GM19035 (cell line): ENCODE data around the gene BUB1.
"Not testable (repeated sequence)": the region's sequence is repeated elsewhere in the genome, so short reads cannot be mapped to it uniquely, and the experiment has no call there.

ENCODE experiments used
- ATAC-seq: cut with Tn5 transposase; IDR thresholded peaks from one replicate; pipeline ENCODE4 v1.9.1; 2021; ENCODE audit not compliant: unreplicated experiment

The BUB1 gene

DNA sequence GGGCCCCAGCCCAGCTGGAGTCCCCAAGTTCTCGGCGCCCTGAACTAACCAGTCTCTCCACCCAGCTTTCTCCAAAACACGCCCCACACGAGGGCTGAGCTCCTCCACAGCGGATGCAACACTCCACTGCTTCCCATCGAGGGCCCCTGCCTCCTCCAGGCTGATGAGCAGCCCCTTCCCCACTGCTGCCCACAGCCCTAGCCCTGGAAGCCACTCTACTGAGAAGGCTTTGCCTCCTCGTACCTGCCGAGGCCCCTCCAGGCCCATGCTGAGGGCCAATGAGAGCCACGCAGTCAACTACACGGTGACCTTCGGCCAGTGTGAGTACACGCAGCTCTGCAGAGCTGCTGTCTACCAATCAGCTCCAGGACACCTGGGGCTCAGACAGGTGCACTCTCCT, 72.8 kb downstream of the BUB1 start:
- ATAC-seq = not testable (repeated sequence)

DNA sequence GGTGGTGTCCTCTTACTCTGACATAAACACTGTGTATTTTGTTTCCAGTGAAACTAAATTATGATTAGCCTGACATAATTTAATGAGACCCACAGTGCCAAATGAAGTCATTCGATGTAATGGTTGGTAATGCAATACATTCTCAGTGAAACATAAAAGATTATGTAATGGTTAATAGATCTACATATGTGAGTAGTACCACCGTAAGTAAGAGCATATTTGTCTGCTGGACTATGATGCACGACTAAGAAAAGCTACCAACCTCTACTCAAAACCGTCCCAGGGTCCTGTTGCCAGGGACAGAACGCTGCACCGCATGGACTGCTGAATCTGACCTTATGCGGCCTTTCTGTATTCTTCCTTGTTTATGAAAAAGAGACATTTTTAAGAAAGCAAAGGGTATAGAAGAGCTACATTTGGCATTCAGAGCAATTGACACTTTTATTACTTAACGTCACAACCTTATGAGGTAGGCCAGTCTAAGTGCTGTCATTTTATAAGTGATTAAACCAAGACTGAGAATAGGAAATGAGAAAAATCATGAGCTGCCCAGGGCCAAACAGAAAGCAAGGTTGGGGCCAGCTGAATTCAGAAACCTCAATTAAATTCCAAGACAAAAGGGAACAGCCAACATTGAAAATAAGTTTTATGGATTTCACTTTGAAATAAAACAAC, 73.8 kb downstream of the BUB1 start:
- not testable (repeated sequence) for ATAC-seq

- ATAC-seq = not testable (repeated sequence)
Observed at GRCh38 chr2:110602139-110602538, 75.7 kb downstream of the BUB1 start.

- ATAC-seq = not testable (repeated sequence)
Observed at GRCh38 chr2:110591973-110592372, 85.9 kb downstream of the BUB1 start.

- ATAC-seq = not testable (repeated sequence)
Observed at GRCh38 chr2:110589677-110590330, 88.1 kb downstream of the BUB1 start.

DNA sequence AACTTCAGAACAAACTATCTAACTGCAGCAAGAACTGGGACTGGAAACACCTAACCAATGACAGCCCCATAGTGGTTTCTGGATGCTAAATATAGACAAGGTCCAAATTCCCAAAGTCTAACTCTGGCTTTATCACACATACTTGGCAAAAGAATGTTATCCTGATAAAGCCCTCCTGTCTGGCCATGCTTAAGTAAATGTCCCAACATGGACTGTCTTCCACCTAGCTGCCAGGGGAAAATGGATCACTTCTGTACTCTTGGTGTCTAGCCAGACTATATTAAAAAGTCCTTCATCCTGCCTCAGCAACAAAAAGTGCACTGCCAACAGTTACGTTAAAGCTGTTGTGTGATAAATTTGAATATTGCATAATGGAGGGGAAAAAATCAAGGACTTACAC, 89.3 kb downstream of the BUB1 start:
- not testable (repeated sequence) for ATAC-seq
